Hindlimb muscle (tissue), 1 donor: ENCODE measurements around the gene DQX1. TPM values are rescaled to one million over a fixed set of nuclear protein-coding genes. Genes with fewer than 3 reads are reported as not detected.
"Not testable (repeated sequence)": the region's sequence is repeated elsewhere in the genome, so short reads cannot be mapped to it uniquely, and the experiment has no call there.

Source experiments
- DNase-seq: peaks from one replicate; pipeline ENCODE4 v3.0.0-alpha.2; 2013
- polyA plus RNA-seq: library from polyadenylated mRNA; unstranded; fragments of 120-200 nt; gene quantifications from one replicate; pipeline ENCODE4 v1.2.1, GENCODE V29; 2013; ENCODE audit not compliant: insufficient read length

Gene DQX1
- 0.25 TPM for polyA plus RNA-seq

- DNase-seq = no peak
These were observed at the start of gene DQX1 for GRCh38 chr2:74525717-74526648. Gene DQX1 (minus strand): TSS chr2:74526231. CDS start chr2:74525729, 502 bp downstream.

- DNase-seq = no peak
These were observed 49.3 kb upstream of the DQX1 start for GRCh38 chr2:74575320-74575719.

GRCh38 chr2:74573747-74574562 lies 47.9 kb upstream of the DQX1 start:
- DNase-seq = no peak

- no peak for DNase-seq
These were observed 46.3 kb upstream of the DQX1 start for GRCh38 chr2:74572178-74572925.

- DNase-seq = no peak
These were observed 45.0 kb upstream of the DQX1 start for GRCh38 chr2:74571058-74571457.

GRCh38 chr2:74569686-74570085 lies 43.7 kb upstream of the DQX1 start:
- no peak for DNase-seq

- DNase-seq = no peak
These were observed 41.9 kb upstream of the DQX1 start for GRCh38 chr2:74567881-74568280.

- no peak for DNase-seq
These were observed 40.7 kb upstream of the DQX1 start for GRCh38 chr2:74566754-74567085.

GRCh38 chr2:74566076-74566753 lies 40.2 kb upstream of the DQX1 start:
- DNase-seq = no peak

- no peak for DNase-seq
These were observed 38.2 kb upstream of the DQX1 start for GRCh38 chr2:74564222-74564621.

GRCh38 chr2:74562126-74562775 lies 36.2 kb upstream of the DQX1 start:
- no peak for DNase-seq

GRCh38 chr2:74561022-74561421 lies 35.0 kb upstream of the DQX1 start:
- not testable (repeated sequence) for DNase-seq

GRCh38 chr2:74560591-74560990 lies 34.6 kb upstream of the DQX1 start:
- DNase-seq = no peak

- DNase-seq = no peak
These were observed 33.9 kb upstream of the DQX1 start for GRCh38 chr2:74559912-74560311.

- no peak for DNase-seq
These were observed 32.5 kb upstream of the DQX1 start for GRCh38 chr2:74558284-74559230.

- DNase-seq = no peak
These were observed 30.9 kb upstream of the DQX1 start for GRCh38 chr2:74556831-74557370.

GRCh38 chr2:74556159-74556558 lies 30.1 kb upstream of the DQX1 start:
- DNase-seq = no peak

- DNase-seq = no peak
These were observed 29.6 kb upstream of the DQX1 start for GRCh38 chr2:74555610-74556103.

GRCh38 chr2:74554820-74555531 lies 28.9 kb upstream of the DQX1 start:
- no peak for DNase-seq
